Heart left ventricle (tissue), 16 donors: ENCODE data around the gene PLAGL2. TPM values are rescaled to one million over a fixed set of nuclear protein-coding genes. Genes with fewer than 3 reads are reported as not detected.

Experiments used
- ATAC-seq, 4 donors: fragments of 200-7000 bp; cut with Tn5 transposase; one replicate each; pipeline ENCODE4 v1.9.1; 2020 to 2022; ENCODE audit warnings: moderate library complexity in 4 of 4, mild to moderate bottlenecking in 3 of 4, moderate number of reproducible peaks in 1 of 4
- DNase-seq, 5 donors: peaks; one replicate each; pipeline ENCODE4 v3.0.0-alpha.2; 2020
- H3K27ac ChIP-seq, 12 donors: fragments of 200-600 bp; sonication (generic) in 4 of 12; one replicate each; pipeline versions ENCODE4 v1.5.0 to v1.8.0; 2016 to 2022; ENCODE audit warnings: mild to moderate bottlenecking in 2 of 12
- H3K27me3 ChIP-seq, 9 donors: fragments of 200-600 bp; sonication (generic) in 2 of 9; one replicate each; pipeline versions ENCODE4 v1.5.1 to v1.8.0; 2016 to 2022; ENCODE audit warnings: mild to moderate bottlenecking in 3 of 9
- H3K36me3 ChIP-seq, 9 donors: fragments of 200-600 bp; sonication (generic) in 2 of 9; one replicate each; pipeline versions ENCODE4 v1.5.0 to v1.8.0; 2018 to 2022; ENCODE audit warnings: mild to moderate bottlenecking in 2 of 9
- H3K4me1 ChIP-seq, 12 donors: fragments of 200-600 bp; sonication (generic) in 4 of 12; one replicate each; pipeline versions ENCODE4 v1.5.0 to v1.8.0; 2016 to 2022; ENCODE audit warnings: mild to moderate bottlenecking in 3 of 12
- H3K4me3 ChIP-seq, 12 donors: fragments of 200-600 bp; sonication (generic) in 4 of 12; one replicate each; pipeline versions ENCODE4 v1.5.0 to v1.8.0; 2017 to 2022; ENCODE audit warnings: mild to moderate bottlenecking in 9 of 12, moderate library complexity in 4 of 12
- H3K9me3 ChIP-seq, 12 donors: fragments of 200-600 bp; sonication (generic) in 4 of 12; one replicate each; pipeline versions ENCODE4 v1.5.0 to v1.8.0; 2016 to 2022; ENCODE audit warnings: mild to moderate bottlenecking in 1 of 12
- CTCF ChIP-seq, 12 donors: fragments of 200-600 bp; sonication (generic) in 4 of 12; IDR thresholded peaks; one replicate each; pipeline versions ENCODE4 v1.5.0 to v1.8.0; 2018 to 2022; ENCODE audit warnings: antibody characterized with exemption in 12 of 12, mild to moderate bottlenecking in 5 of 12
- POLR2A ChIP-seq, 2 donors: fragments of 450-650 bp; IDR thresholded peaks; one replicate each; pipeline ENCODE4 v1.6.1; 2017; ENCODE audit warnings: antibody characterized with exemption in 2 of 2, mild to moderate bottlenecking in 2 of 2, moderate library complexity in 2 of 2
- WGBS, 4 donors: extraction: QIAGEN DNeasy Blood & Tissue Kit in 2 of 4; methylation state at CpG; one replicate each; pipeline versions ENCODE4 v1.1.5 to v1.1.7; 2013 to 2018; 5-methylcytosine and 5-hydroxymethylcytosine counted together
- intact Hi-C, 10 donors: fragments of 100-400 bp; cut with DNase I; formaldehyde crosslinking; loops; one replicate each; pipeline versions ENCODE4 v1.11.1 to v1.14.2; 2022
- long read RNA-seq, 3 donors: library from polyadenylated mRNA; unstranded; transcript quantifications; one replicate each; pipeline ENCODE4 v2.0.0, GENCODE V29; 2020 to 2021
- polyA plus RNA-seq, 2 donors: library from polyadenylated mRNA; stranded (reverse); fragments of 200-250 nt; gene quantifications; one replicate each; pipeline ENCODE4 v1.2.3, GENCODE V29; 2013
- total RNA-seq, 9 donors: library from RNA; depleted of rRNA in 2 of 9; stranded (reverse); fragments of >200 nt in 2 of 9; fragmentation: NEBNext Ultra II Directional in 3 of 9; extraction: Animal tissue kit (Norgen Biotek cat#: 25700) in 3 of 9; gene quantifications; one replicate each; pipeline versions ENCODE4 v1.1.0 to v1.2.4, GENCODE V29; 2016 to 2023
- donor health status: ischemic (EF 13 %, LVEDD 7.1; RV severe dilation, severe dysfunction).
- donor health status: healthy with polysubstance abuse.
- donor health status: DM: no; HTN: yes; CAD: no.
- donor health status: DM: no; HTN: no; CAD: no.
- donor health status: ischemic (EF 25% LVEDD 6.9; RV normal size, moderate dysfunction).
- donor health status: ischemic (EF 25% LVEDD 5.7; RV mildly dilated, moderate dysfunction).
- donor health status: healthy.
- donor health status: DM: yes; HTN: yes; CAD: no.
- donor health status: ischemic (EF 35%, LVEDD 5.7; RV mildly dilated, moderate dysfunction).
- donor health status: nonischemic (EF 11% LVEDD 7.7; RV severe dilation, severe dysfunction).
- donor health status: DM: yes; HTN: yes; CAD: no.
- donor health status: PGD.
- donor health status: ischemic (EF 29% LVEDD 5.4; RV normal size, mild dysfunction).
- donor health status: nonischemic (EF 23%, LVEDD 6.1; RV moderate dilation, normal function).

Gene PLAGL2
- total RNA-seq (1 to 10 TPM; 4.4 to 9.9 (median 7.8) TPM), polyA plus RNA-seq (1 to 10 TPM; 4.0 to 4.2 TPM)
- long read RNA-seq, donor 1, partial matches to known transcripts, result 0 of 2 reads
- long read RNA-seq, donor 1, other reads (novel, unspliced or antisense), result 2 of 2 reads
- long read RNA-seq, donor 2, partial matches to known transcripts, result 0 of 2 reads
- long read RNA-seq, donor 2, other reads (novel, unspliced or antisense), result 2 of 2 reads
- long read RNA-seq, donor 3, partial matches to known transcripts, result 0 of 3 reads
- long read RNA-seq, donor 3, other reads (novel, unspliced or antisense), result 3 of 3 reads

GRCh38 chr20:32207626-32208498 lies at the start of gene PLAGL2, which contains the start of gene POFUT1:
TSS of gene PLAGL2 (minus strand) at chr20:32207743. CDS start at chr20:32202178, 5,565 bp downstream.
TSS of gene POFUT1 (plus strand) at chr20:32207880. CDS start at chr20:32207942, 62 bp downstream.
- TF ChIP-seq POLR2A (IDR thresholded peaks at IDR 0.05), result peak in 1 of 2 donors; percentile 81
- TF ChIP-seq CTCF (IDR thresholded peaks at IDR 0.05), result peak in 8 of 12 donors; percentile 26 to 46 (median 32)
- peaks cover 10 to 57% (median 45%) of the 10 kb centered on the region in 12 donors for H3K4me1 ChIP-seq
- peak within 1 kb of the TSS; percentile 85 to 99 (median 93) for H3K27ac ChIP-seq
- DNase-seq (peak; percentile 90 to 95 (median 93)), ATAC-seq (peak; percentile 84 to 98 (median 96))
- WGBS, 4 donors, result 1 to 4% (median 2%) methylated on average over 24 to 74 of the region's 74 CpGs
- intact Hi-C loops, result loop anchor here in 5 of 10 donors (1.0 to 10.0 kb wide), 5 partner anchors 97 to 274 kb away; partner anchors contain the start of genes TM9SF4 (in 3 of the 5) and ASXL1 (in 2 of the 5)
- no peaks in the 10 kb centered on the region for H3K9me3 ChIP-seq
- peaks cover 0 to 41% (median 22%) of the 10 kb centered on the region in 9 donors for H3K36me3 ChIP-seq
- no peaks in the 10 kb centered on the region for H3K27me3 ChIP-seq
- H3K4me3 ChIP-seq, result peak within 1 kb of the TSS; percentile 70 to 99 (median 96)

GRCh38 chr20:32252189-32252588 lies 44.6 kb upstream of the PLAGL2 start:
- intact Hi-C loops, result no loop called here
- ATAC-seq, result no peak
- TF ChIP-seq POLR2A (IDR thresholded peaks at IDR 0.05) (no peak), CTCF (IDR thresholded peaks at IDR 0.05) (no peak)

GRCh38 chr20:32251470-32251869 lies 43.9 kb upstream of the PLAGL2 start:
- ATAC-seq, result no peak
- no peak overlapping the region for H3K27ac ChIP-seq
- H3K4me3 ChIP-seq, result no peak overlapping the region
- DNase-seq, result no peak
- TF ChIP-seq POLR2A (IDR thresholded peaks at IDR 0.05), result no peak
- no peak for TF ChIP-seq CTCF (IDR thresholded peaks at IDR 0.05)
- no peaks in the 10 kb centered on the region for H3K4me1 ChIP-seq
- no peaks in the 10 kb centered on the region for H3K36me3 ChIP-seq
- no peaks in the 10 kb centered on the region for H3K27me3 ChIP-seq
- no peaks in the 10 kb centered on the region for H3K9me3 ChIP-seq
- WGBS, 4 donors, result 59 to 79% (median 70%) methylated on average over 3 of the region's 3 CpGs
- intact Hi-C loops, result no loop called here

More at GRCh38 chr20:32252189-32252588, 44.6 kb upstream of the PLAGL2 start:
- no peaks in the 10 kb centered on the region for H3K4me1 ChIP-seq
- no peak overlapping the region for H3K27ac ChIP-seq
- no peaks in the 10 kb centered on the region for H3K9me3 ChIP-seq
- no peaks in the 10 kb centered on the region for H3K27me3 ChIP-seq
- H3K36me3 ChIP-seq, result no peaks in the 10 kb centered on the region
- H3K4me3 ChIP-seq, result no peak overlapping the region
- 87 to 92% (median 91%) methylated on average over 6 of the region's 6 CpGs for WGBS, 4 donors
- no peak for DNase-seq
